Smooth muscle cell (in vitro differentiated cells): ENCODE measurements around the gene SERTM2. TPM values are rescaled to one million over a fixed set of nuclear protein-coding genes. Genes with fewer than 3 reads are reported as not detected.

Experiments
- DNase-seq: peaks from one replicate; lab custom pipeline; 2025; ENCODE audit not compliant: unreplicated experiment; lab: John Stamatoyannopoulos, UW
- H2AFZ ChIP-seq: fragments of 200-600 bp; sonication (generic); 2 replicates; pipeline ENCODE4 v1.6.0; 2016; ENCODE audit warnings: antibody characterized with exemption, low read depth, mild to moderate bottlenecking
- H3F3A ChIP-seq: fragments of 200-600 bp; sonication (generic); 2 replicates; pipeline ENCODE4 v1.6.0; 2017; ENCODE audit warnings: antibody characterized with exemption, low read depth
- H3K27ac ChIP-seq: fragments of 200-600 bp; sonication (generic); 2 replicates; pipeline ENCODE4 v1.5.1; 2016; ENCODE audit warnings: low read depth, mild to moderate bottlenecking
- H3K27me3 ChIP-seq: fragments of 200-600 bp; sonication (generic); 2 replicates; pipeline ENCODE4 v1.6.1; 2016; ENCODE audit warnings: low read depth, mild to moderate bottlenecking
- H3K36me3 ChIP-seq: fragments of 200-600 bp; sonication (generic); 2 replicates; pipeline ENCODE4 v1.5.1; 2016; ENCODE audit warnings: low read depth
- H3K4me1 ChIP-seq: fragments of 200-600 bp; sonication (generic); 2 replicates; pipeline ENCODE4 v1.5.1; 2016; ENCODE audit warnings: low read depth
- H3K4me2 ChIP-seq: fragments of 200-600 bp; sonication (generic); 2 replicates; pipeline ENCODE4 v1.6.0; 2016; ENCODE audit warnings: mild to moderate bottlenecking
- H3K4me3 ChIP-seq: fragments of 200-600 bp; sonication (generic); 2 replicates; pipeline ENCODE4 v1.5.1; 2016; ENCODE audit warnings: mild to moderate bottlenecking
- H3K79me2 ChIP-seq: fragments of 200-600 bp; sonication (generic); 2 replicates; pipeline ENCODE4 v1.6.0; 2016; ENCODE audit warnings: low read depth, mild to moderate bottlenecking
- H3K9ac ChIP-seq: fragments of 200-600 bp; sonication (generic); 2 replicates; pipeline ENCODE4 v1.6.0; 2016; ENCODE audit warnings: low read depth
- H3K9me3 ChIP-seq: fragments of 200-600 bp; sonication (generic); replicated peaks from 2 replicates; pipeline ENCODE4 v1.5.1; 2016; ENCODE audit warnings: low read depth
- H4K20me1 ChIP-seq: fragments of 200-600 bp; sonication (generic); 2 replicates; pipeline ENCODE4 v1.6.0; 2016; ENCODE audit warnings: low read depth
- WGBS: methylation state at CpG from one replicate; pipeline ENCODE4 v1.1.7; 2016; ENCODE audit warnings: low lambda C conversion rate; 5-methylcytosine and 5-hydroxymethylcytosine counted together
- polyA plus RNA-seq: library from polyadenylated mRNA; unstranded; fragments of >200 nt; fragmentation: Nextera tagmentation; extraction: Ambion mirVana; gene quantifications from 2 replicates; pipeline ENCODE4 v1.2.1, GENCODE V29; 2016
- total RNA-seq: library from RNA; depleted of rRNA; stranded (reverse); fragments of >200 nt; gene quantifications from 2 replicates; pipeline ENCODE4 v1.2.3, GENCODE V29; 2014
- TF ChIP-seq, protein P1 (sequence below): fragments of 200-600 bp; sonication (generic); IDR thresholded peaks from 2 replicates; pipeline ENCODE4 v1.5.1; 2017; ENCODE audit warnings: borderline replicate concordance, mild to moderate bottlenecking, antibody characterized with exemption; ENCODE audit not compliant: insufficient read depth, poor library complexity, severe bottlenecking

SERTM2 gene
- total and polyA plus RNA-seq, 2 experiments from 2014 or later: 0.31 to 0.55 TPM

DNA sequence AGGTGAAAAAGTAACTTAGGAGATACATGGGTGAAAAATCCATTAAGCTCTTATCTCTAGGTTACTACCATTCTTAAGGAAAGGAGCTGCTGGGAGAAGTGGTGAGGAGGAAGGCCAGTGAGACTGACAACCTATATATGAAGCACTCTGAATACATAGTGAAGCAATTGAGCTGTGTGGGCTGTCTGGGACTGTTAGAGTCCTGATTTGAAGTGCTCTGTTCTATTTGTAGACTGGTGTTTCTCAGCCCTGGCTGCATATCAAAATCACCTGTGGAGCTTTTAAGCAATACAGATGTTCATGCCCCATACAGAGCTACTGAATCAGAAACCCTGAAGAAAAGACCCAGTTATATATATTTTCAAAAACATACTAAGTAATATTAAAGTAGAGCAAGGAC is 3.9 kb downstream of the SERTM2 start:
- no peak overlapping the region for H3K4me3 ChIP-seq
- H3K4me2 ChIP-seq: no peak overlapping the region
- H3K9me3 ChIP-seq: no peaks in the 10 kb centered on the region
- no peak for DNase-seq
- TF ChIP-seq, protein P1, sequence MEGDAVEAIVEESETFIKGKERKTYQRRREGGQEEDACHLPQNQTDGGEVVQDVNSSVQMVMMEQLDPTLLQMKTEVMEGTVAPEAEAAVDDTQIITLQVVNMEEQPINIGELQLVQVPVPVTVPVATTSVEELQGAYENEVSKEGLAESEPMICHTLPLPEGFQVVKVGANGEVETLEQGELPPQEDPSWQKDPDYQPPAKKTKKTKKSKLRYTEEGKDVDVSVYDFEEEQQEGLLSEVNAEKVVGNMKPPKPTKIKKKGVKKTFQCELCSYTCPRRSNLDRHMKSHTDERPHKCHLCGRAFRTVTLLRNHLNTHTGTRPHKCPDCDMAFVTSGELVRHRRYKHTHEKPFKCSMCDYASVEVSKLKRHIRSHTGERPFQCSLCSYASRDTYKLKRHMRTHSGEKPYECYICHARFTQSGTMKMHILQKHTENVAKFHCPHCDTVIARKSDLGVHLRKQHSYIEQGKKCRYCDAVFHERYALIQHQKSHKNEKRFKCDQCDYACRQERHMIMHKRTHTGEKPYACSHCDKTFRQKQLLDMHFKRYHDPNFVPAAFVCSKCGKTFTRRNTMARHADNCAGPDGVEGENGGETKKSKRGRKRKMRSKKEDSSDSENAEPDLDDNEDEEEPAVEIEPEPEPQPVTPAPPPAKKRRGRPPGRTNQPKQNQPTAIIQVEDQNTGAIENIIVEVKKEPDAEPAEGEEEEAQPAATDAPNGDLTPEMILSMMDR: no peak
- peaks cover 3% of the 10 kb centered on the region for H3F3A ChIP-seq
- no peak overlapping the region for H3K9ac ChIP-seq
- H3K27me3 ChIP-seq: no peaks in the 10 kb centered on the region
- H3K36me3 ChIP-seq: no peaks in the 10 kb centered on the region
- peaks cover 37% of the 10 kb centered on the region for H3K4me1 ChIP-seq
- no peak overlapping the region for H2AFZ ChIP-seq
- no peaks in the 10 kb centered on the region for H3K79me2 ChIP-seq
- H3K27ac ChIP-seq: no peak overlapping the region
- no peaks in the 10 kb centered on the region for H4K20me1 ChIP-seq

DNA sequence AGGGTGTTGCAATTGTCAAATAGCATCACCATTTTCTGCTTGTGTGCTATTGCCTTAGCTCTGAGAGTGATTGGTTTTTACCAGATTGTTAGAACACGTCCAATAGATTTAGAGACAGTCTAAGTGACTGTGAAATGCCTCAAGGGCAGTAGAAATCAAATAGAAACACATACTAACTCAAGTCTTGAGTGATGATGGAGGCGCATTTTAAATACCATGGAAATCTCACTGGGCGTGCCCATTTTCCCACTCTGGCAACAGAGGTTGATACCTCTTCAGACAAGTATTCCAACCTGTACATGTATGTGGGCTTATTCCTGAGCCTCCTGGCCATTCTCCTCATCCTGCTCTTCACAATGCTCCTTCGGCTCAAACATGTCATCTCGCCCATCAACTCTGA is 7.2 kb downstream of the SERTM2 start:
- TF ChIP-seq, protein P1: no peak

DNA sequence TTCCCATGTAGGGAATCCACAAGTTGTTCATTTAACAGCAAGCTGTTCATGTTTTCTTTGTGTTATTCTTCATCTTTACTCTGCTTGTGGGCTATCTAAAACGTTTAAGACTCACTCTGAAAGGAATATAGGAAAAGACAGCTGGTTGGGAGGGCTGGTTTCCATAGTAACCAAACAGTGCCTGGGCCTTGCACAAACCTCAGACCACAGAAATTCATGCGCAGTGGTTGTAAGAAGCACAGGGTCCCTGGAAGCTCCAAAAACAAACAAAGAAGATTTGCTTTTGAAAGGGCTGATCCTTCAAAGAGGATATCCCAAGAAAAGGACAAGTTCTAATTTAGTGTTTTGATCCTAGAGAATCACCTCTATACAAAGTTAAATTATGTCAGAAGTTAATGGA is 7.8 kb downstream of the SERTM2 start:
- Histone ChIP-seq H3K4me1 (peaks cover 36% of the 10 kb centered on the region), H2AFZ (peak overlapping the region; percentile 29), H3F3A (no peaks in the 10 kb centered on the region), H3K9ac (peak overlapping the region; percentile 91), H3K27me3 (no peaks in the 10 kb centered on the region), H3K4me2 (peak overlapping the region; percentile 60), H4K20me1 (no peaks in the 10 kb centered on the region), H3K27ac (peak overlapping the region; percentile 98), H3K79me2 (no peaks in the 10 kb centered on the region), H3K36me3 (no peaks in the 10 kb centered on the region), H3K4me3 (no peak overlapping the region), H3K9me3 (no peaks in the 10 kb centered on the region)
- TF ChIP-seq, protein P1: no peak
- WGBS: 4% methylated on average over 2 of the region's 2 CpGs
- peak; percentile 0 for DNase-seq

More for the DNA sequence above, 7.2 kb downstream of the SERTM2 start:
- H3K79me2 ChIP-seq: no peaks in the 10 kb centered on the region
- no peak overlapping the region for H2AFZ ChIP-seq
- H3K9me3 ChIP-seq: no peaks in the 10 kb centered on the region
- H3K27me3 ChIP-seq: no peaks in the 10 kb centered on the region
- WGBS: 93% methylated on average over 5 of the region's 5 CpGs
- H3K4me3 ChIP-seq: no peak overlapping the region
- peaks cover 36% of the 10 kb centered on the region for H3K4me1 ChIP-seq
- H3K9ac ChIP-seq: peak overlapping the region; percentile 87
- peak overlapping the region; percentile 60 for H3K4me2 ChIP-seq
- no peak for DNase-seq
- no peaks in the 10 kb centered on the region for H3F3A ChIP-seq
- H3K27ac ChIP-seq: peak overlapping the region; percentile 98
- H3K36me3 ChIP-seq: no peaks in the 10 kb centered on the region
- no peaks in the 10 kb centered on the region for H4K20me1 ChIP-seq

DNA sequence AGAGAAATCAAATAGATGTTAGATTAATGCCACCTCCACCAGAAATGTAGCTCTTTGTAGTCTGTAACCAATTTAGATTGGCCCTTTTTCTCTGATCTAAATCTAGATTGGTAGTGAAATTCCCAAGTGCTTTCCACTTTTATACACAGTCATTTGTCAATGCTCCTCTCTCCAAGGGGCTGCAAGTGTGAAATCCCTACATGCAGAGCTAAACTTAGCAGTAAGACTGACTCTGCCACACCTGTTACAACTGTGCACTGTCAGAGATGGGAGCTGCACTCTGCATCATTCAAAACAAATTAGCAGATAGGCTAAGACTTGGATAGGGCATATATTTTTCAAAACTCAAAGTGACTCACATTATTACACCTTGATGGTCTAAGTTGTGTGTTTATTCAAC is 9.1 kb downstream of the SERTM2 start:
- TF ChIP-seq, protein P1: no peak
- H3K9me3 ChIP-seq: no peaks in the 10 kb centered on the region
- H3K4me1 ChIP-seq: peaks cover 36% of the 10 kb centered on the region
- peak overlapping the region; percentile 37 for H3K9ac ChIP-seq
- H4K20me1 ChIP-seq: no peaks in the 10 kb centered on the region
- H3K27me3 ChIP-seq: no peaks in the 10 kb centered on the region
- H3K4me3 ChIP-seq: no peak overlapping the region
- no peaks in the 10 kb centered on the region for H3F3A ChIP-seq
- peak overlapping the region; percentile 98 for H3K27ac ChIP-seq
- no peaks in the 10 kb centered on the region for H3K79me2 ChIP-seq
- no peaks in the 10 kb centered on the region for H3K36me3 ChIP-seq
- H2AFZ ChIP-seq: no peak overlapping the region
- no peak for DNase-seq
- no peak overlapping the region for H3K4me2 ChIP-seq
